H9 (cell line): Measurements from ENCODE around the gene WNK3. TPM values are rescaled to one million over a fixed set of nuclear protein-coding genes. Genes with fewer than 3 reads are reported as not detected.

Experiments used
- DNase-seq: peaks from one replicate; pipeline ENCODE4 v3.0.0-alpha.2; 2017
- H2AFZ ChIP-seq: one replicate; pipeline ENCODE4 v1.6.1; 2013; ENCODE audit warnings: mild to moderate bottlenecking, low read length, control low read depth, moderate library complexity
- H2AK5ac ChIP-seq: 2 replicates; pipeline ENCODE4 v1.6.1; 2013; ENCODE audit warnings: low read length, control low read depth, mixed read lengths; ENCODE audit not compliant: insufficient read length
- H2BK120ac ChIP-seq: one replicate; pipeline ENCODE4 v1.6.1; 2013; ENCODE audit warnings: low read depth, mild to moderate bottlenecking, low read length, control low read depth, inconsistent platforms; ENCODE audit not compliant: poor library complexity, severe bottlenecking
- H2BK12ac ChIP-seq: 2 replicates; pipeline ENCODE4 v1.6.1; 2013; ENCODE audit warnings: low read length, control low read depth, mixed read lengths, low read depth; ENCODE audit not compliant: insufficient read length
- H2BK15ac ChIP-seq: 2 replicates; pipeline ENCODE4 v1.6.1; 2013; ENCODE audit warnings: low read depth, low read length, control low read depth
- H2BK20ac ChIP-seq: one replicate; pipeline ENCODE4 v1.6.1; 2013; ENCODE audit warnings: low read depth, mild to moderate bottlenecking, low read length, control low read depth, inconsistent platforms; ENCODE audit not compliant: poor library complexity, severe bottlenecking
- H2BK5ac ChIP-seq: 2 replicates; pipeline ENCODE4 v1.6.1; 2013; ENCODE audit warnings: low read length, control low read depth, mixed read lengths; ENCODE audit not compliant: insufficient read length
- H3K14ac ChIP-seq: 2 replicates; pipeline ENCODE4 v1.6.1; 2013; ENCODE audit warnings: low read length, control low read depth; ENCODE audit not compliant: insufficient read depth
- H3K18ac ChIP-seq: 2 replicates; pipeline ENCODE4 v1.6.1; 2013; ENCODE audit warnings: low read depth, mild to moderate bottlenecking, mixed read lengths, low read length, control low read depth; ENCODE audit not compliant: insufficient read length
- H3K23ac ChIP-seq: 2 replicates; pipeline ENCODE4 v1.6.1; 2013; ENCODE audit warnings: low read length, control low read depth, mixed read lengths, low read depth; ENCODE audit not compliant: insufficient read length
- H3K23me2 ChIP-seq: 2 replicates; pipeline ENCODE4 v1.6.1; 2013; ENCODE audit warnings: low read depth, mild to moderate bottlenecking, mixed read lengths, low read length, control low read depth; ENCODE audit not compliant: insufficient read length, poor library complexity, severe bottlenecking
- H3K27ac ChIP-seq: 2 replicates; pipeline ENCODE4 v1.5.1; 2013; ENCODE audit warnings: low read length, control low read depth, mixed read lengths, low read depth; ENCODE audit not compliant: insufficient read length
- H3K27me3 ChIP-seq: 2 replicates; pipeline ENCODE4 v1.6.1; 2013; ENCODE audit warnings: low read length, control low read depth, inconsistent platforms; ENCODE audit not compliant: insufficient read depth
- H3K4ac ChIP-seq: 2 replicates; pipeline ENCODE4 v1.6.1; 2013; ENCODE audit warnings: low read depth, mild to moderate bottlenecking, control low read depth, inconsistent platforms, low read length, moderate library complexity
- H3K4me1 ChIP-seq: 2 replicates; pipeline ENCODE4 v1.6.1; 2013; ENCODE audit warnings: low read length, control low read depth, inconsistent platforms; ENCODE audit not compliant: insufficient read depth
- H3K4me2 ChIP-seq: 2 replicates; pipeline ENCODE4 v1.6.1; 2013; ENCODE audit warnings: low read length, control low read depth, mixed read lengths; ENCODE audit not compliant: insufficient read length, insufficient read depth
- H3K56ac ChIP-seq: 2 replicates; pipeline ENCODE4 v1.6.1; 2013; ENCODE audit warnings: low read depth, mild to moderate bottlenecking, mixed read lengths, low read length, control low read depth; ENCODE audit not compliant: insufficient read length
- H3K79me1 ChIP-seq: 2 replicates; pipeline ENCODE4 v1.6.1; 2013; ENCODE audit warnings: low read depth, mild to moderate bottlenecking, moderate library complexity, low read length, control low read depth, inconsistent platforms; ENCODE audit not compliant: insufficient read depth, poor library complexity, severe bottlenecking
- H3K79me2 ChIP-seq: 2 replicates; pipeline ENCODE4 v1.6.1; 2013; ENCODE audit warnings: low read length, control low read depth, inconsistent platforms; ENCODE audit not compliant: insufficient read depth
- H3K9ac ChIP-seq: 2 replicates; pipeline ENCODE4 v1.6.1; 2013; ENCODE audit warnings: low read length, control low read depth, mixed read lengths; ENCODE audit not compliant: insufficient read length; ENCODE audit errors: extremely low read depth
- H3K9me3 ChIP-seq: one replicate; pipeline ENCODE4 v1.6.1; 2013; ENCODE audit warnings: low read depth, low read length, inconsistent platforms; ENCODE audit not compliant: control insufficient read depth
- H3T11ph ChIP-seq: one replicate; pipeline ENCODE4 v1.6.1; 2013; ENCODE audit warnings: mild to moderate bottlenecking, low read length, control low read depth, inconsistent platforms
- H4K20me1 ChIP-seq: one replicate; pipeline ENCODE4 v1.6.1; 2013; ENCODE audit not compliant: control insufficient read depth, insufficient read length, insufficient read depth
- H4K5ac ChIP-seq: 2 replicates; pipeline ENCODE4 v1.6.1; 2013; ENCODE audit warnings: low read depth, mild to moderate bottlenecking, mixed read lengths, low read length, control low read depth; ENCODE audit not compliant: insufficient read length
- H4K8ac ChIP-seq: replicated peaks from 2 replicates; pipeline ENCODE4 v1.6.1; 2013; ENCODE audit warnings: low read length, control low read depth, mixed read lengths, low read depth; ENCODE audit not compliant: insufficient read length
- H4K91ac ChIP-seq: 2 replicates; pipeline ENCODE4 v1.6.1; 2013; ENCODE audit warnings: low read depth, mild to moderate bottlenecking, moderate library complexity, mixed read lengths, low read length, control low read depth; ENCODE audit not compliant: insufficient read length
- H3K27ac Mint-ChIP-seq, 3 experiments: 2 replicates in 2 of 3; 3 replicates in 1 of 3; pipeline ENCODE4 v1.8.0; 2020 to 2021; ENCODE audit warnings: mixed read lengths in 3 of 3, mild to moderate bottlenecking in 1 of 3, moderate library complexity in 1 of 3
- H3K27me3 Mint-ChIP-seq: 2 replicates; pipeline ENCODE4 v1.8.0; 2021; ENCODE audit warnings: low read depth, mild to moderate bottlenecking, moderate library complexity, mixed read lengths
- H3K36me3 Mint-ChIP-seq, 3 experiments: 2 replicates in 2 of 3; 3 replicates in 1 of 3; pipeline ENCODE4 v1.8.0; 2020 to 2021; ENCODE audit warnings: low read depth in 3 of 3, mixed read lengths in 3 of 3; ENCODE audit not compliant: insufficient read depth in 1 of 3
- H3K4me1 Mint-ChIP-seq, 2 experiments: 2 replicates each; pipeline ENCODE4 v1.8.0; 2020; ENCODE audit warnings: mixed read lengths in 2 of 2
- H3K4me3 Mint-ChIP-seq, 2 experiments: 2 replicates in 1 of 2; 3 replicates in 1 of 2; pipeline ENCODE4 v1.8.0; 2020 to 2021; ENCODE audit warnings: mild to moderate bottlenecking in 2 of 2, mixed read lengths in 2 of 2, moderate library complexity in 1 of 2
- H3K9me3 Mint-ChIP-seq, 2 experiments: 2 replicates in 1 of 2; 3 replicates in 1 of 2; pipeline ENCODE4 v1.8.0; 2020; ENCODE audit warnings: mild to moderate bottlenecking in 2 of 2, mixed read lengths in 2 of 2, moderate library complexity in 1 of 2
- WGBS: extraction: QIAGEN DNeasy Blood & Tissue Kit; methylation state at CpG from one replicate; pipeline ENCODE4 v1.1.7; 2013; ENCODE audit warnings: missing lambda C conversion rate, low lambda C conversion rate, mixed read lengths; ENCODE audit not compliant: insufficient read length; ENCODE audit errors: extremely low coverage; 5-methylcytosine and 5-hydroxymethylcytosine counted together
- total RNA-seq: library from RNA; stranded (reverse); gene quantifications from 2 replicates; pipeline ENCODE4 v1.2.1, GENCODE V29; 2021
- TF ChIP-seq, protein P1 (sequence below): fragments of 200-600 bp; sonication (generic); conservative IDR thresholded peaks from 3 replicates; pipeline ENCODE4 v1.8.0; 2021; ENCODE audit warnings: antibody characterized with exemption, mild to moderate bottlenecking

Gene WNK3
- total RNA-seq, 1 experiment from 2014 or later = 22.8 TPM

DNA sequence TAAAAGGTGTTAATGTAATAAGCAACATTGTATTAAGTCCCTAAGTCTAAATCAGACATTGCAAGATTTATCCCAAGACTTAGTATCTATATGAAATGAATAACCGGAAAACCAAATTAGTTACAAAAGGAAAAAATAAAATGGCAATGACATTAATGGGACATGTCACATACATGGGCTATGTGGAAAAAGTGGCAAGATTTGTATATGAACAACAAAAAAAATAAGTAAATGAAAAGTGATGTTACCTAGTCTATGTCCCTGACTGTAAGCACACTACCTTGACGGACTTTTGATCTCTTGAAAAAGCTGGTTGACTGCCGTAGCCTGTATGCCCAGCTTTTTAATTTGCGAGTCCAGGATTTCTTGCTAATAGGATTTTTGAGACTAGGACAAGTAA lies 119.3 kb downstream of the WNK3 start:
- H2BK15ac ChIP-seq = no peak overlapping the region
- Mint-ChIP-seq H3K27me3 (no peaks in the 10 kb centered on the region), H3K36me3 (peaks cover 14 to 31% (median 23%) of the 10 kb centered on the region in 3 experiments), H3K27ac (no peak overlapping the region), H3K4me3 (no peak overlapping the region), H3K9me3 (peaks cover 42 to 46% of the 10 kb centered on the region in 2 experiments), H3K4me1 (no peaks in the 10 kb centered on the region)
- no peak overlapping the region for H2BK12ac ChIP-seq
- H2AK5ac ChIP-seq = no peak overlapping the region
- no peak for DNase-seq
- H2BK120ac ChIP-seq = no peak overlapping the region
- H4K91ac ChIP-seq = no peak overlapping the region
- no peak overlapping the region for H3K27ac ChIP-seq
- H3K4me2 ChIP-seq = no peak overlapping the region
- H3T11ph ChIP-seq = no peak overlapping the region
- no peak overlapping the region for H2BK20ac ChIP-seq
- no peak overlapping the region for H3K9ac ChIP-seq
- H4K5ac ChIP-seq = no peak overlapping the region
- TF ChIP-seq, protein P1, sequence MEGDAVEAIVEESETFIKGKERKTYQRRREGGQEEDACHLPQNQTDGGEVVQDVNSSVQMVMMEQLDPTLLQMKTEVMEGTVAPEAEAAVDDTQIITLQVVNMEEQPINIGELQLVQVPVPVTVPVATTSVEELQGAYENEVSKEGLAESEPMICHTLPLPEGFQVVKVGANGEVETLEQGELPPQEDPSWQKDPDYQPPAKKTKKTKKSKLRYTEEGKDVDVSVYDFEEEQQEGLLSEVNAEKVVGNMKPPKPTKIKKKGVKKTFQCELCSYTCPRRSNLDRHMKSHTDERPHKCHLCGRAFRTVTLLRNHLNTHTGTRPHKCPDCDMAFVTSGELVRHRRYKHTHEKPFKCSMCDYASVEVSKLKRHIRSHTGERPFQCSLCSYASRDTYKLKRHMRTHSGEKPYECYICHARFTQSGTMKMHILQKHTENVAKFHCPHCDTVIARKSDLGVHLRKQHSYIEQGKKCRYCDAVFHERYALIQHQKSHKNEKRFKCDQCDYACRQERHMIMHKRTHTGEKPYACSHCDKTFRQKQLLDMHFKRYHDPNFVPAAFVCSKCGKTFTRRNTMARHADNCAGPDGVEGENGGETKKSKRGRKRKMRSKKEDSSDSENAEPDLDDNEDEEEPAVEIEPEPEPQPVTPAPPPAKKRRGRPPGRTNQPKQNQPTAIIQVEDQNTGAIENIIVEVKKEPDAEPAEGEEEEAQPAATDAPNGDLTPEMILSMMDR = no peak
- no peak overlapping the region for H3K14ac ChIP-seq
- no peak overlapping the region for H3K4ac ChIP-seq
- no peaks in the 10 kb centered on the region for H3K79me1 ChIP-seq
- H3K18ac ChIP-seq = no peak overlapping the region
- no peaks in the 10 kb centered on the region for H3K27me3 ChIP-seq
- H3K23ac ChIP-seq = no peak overlapping the region
- no peak overlapping the region for H2AFZ ChIP-seq
- no peaks in the 10 kb centered on the region for H3K79me2 ChIP-seq
- H4K20me1 ChIP-seq = no peaks in the 10 kb centered on the region
- no peak overlapping the region for H3K56ac ChIP-seq
- no peaks in the 10 kb centered on the region for H3K4me1 ChIP-seq
- peaks cover 25% of the 10 kb centered on the region for H3K9me3 ChIP-seq
- no peak overlapping the region for H2BK5ac ChIP-seq
- H4K8ac ChIP-seq = no peak overlapping the region
- no CpG with 5 or more reads among the region's 4 CpGs for WGBS
- H3K23me2 ChIP-seq = no peaks in the 10 kb centered on the region
